ENCODE measurements around the gene RNF26. TPM values are rescaled to one million over a fixed set of nuclear protein-coding genes. Genes with fewer than 3 reads are reported as not detected.

The RNF26 gene
- total RNA-seq, 4 donors from 2014 or later: 10.2 to 15.1 (median 11.7) TPM

DNA sequence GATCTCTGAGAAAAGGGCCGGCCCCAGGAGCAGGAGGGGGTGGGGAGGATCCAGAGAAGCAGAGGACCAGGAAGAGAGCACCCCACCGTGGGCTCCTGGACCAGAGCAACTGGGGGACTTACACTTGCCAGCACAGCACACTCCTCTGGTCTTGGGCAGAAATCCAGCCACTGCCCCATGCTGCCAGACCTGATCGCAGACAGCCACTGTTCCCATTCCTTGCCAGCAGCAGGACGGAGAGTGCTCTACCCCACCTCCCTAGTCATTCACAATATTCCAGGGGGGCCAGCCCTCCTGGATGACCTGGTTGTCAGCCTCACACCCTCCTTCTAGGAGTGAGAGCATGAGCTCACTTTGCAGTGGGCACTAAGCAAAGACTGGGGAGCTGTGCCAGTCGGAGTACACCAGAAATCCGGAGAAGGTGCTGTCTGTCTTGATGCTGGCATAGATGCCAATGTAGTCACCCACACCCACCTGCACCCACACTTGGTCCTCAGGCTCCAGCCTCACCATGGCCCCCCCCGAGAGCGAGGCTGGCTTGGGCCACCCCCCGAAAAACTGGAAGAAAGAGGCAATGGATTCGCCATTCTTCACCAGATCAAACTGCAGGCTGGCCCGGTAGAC, 4.8 kb downstream of the RNF26 start:
- TF ChIP-seq CTCF (IDR thresholded peaks at IDR 0.05; ENCODE audit: low read depth): no peak

- TF ChIP-seq CTCF (IDR thresholded peaks at IDR 0.05; ENCODE audit: low read depth): no peak
These were observed 5.4 kb downstream of the RNF26 start for GRCh38 chr11:119339589-119340334.

- TF ChIP-seq CTCF (IDR thresholded peaks at IDR 0.05; ENCODE audit: low read depth): no peak
These were observed 6.3 kb downstream of the RNF26 start, which contains the start of gene C1QTNF5 for GRCh38 chr11:119340335-119341221. Gene C1QTNF5, minus strand, starts transcription at chr11:119340883. Its CDS starts 486 bp downstream, at chr11:119340397.

GRCh38 chr11:119341222-119342022, 7.1 kb downstream of the RNF26 start:
- no peak for TF ChIP-seq CTCF (IDR thresholded peaks at IDR 0.05; ENCODE audit: low read depth)

GRCh38 chr11:119342023-119342300, 7.6 kb downstream of the RNF26 start:
- no peak for TF ChIP-seq CTCF (IDR thresholded peaks at IDR 0.05; ENCODE audit: low read depth)

GRCh38 chr11:119342362-119343130, 8.2 kb downstream of the RNF26 start:
- TF ChIP-seq CTCF (IDR thresholded peaks at IDR 0.05; ENCODE audit: low read depth): no peak
